Rectal smooth muscle tissue (tissue), 1 donor: ENCODE data around the gene FAM200C.
"Not testable (repeated sequence)": the region's sequence is repeated elsewhere in the genome, so short reads cannot be mapped to it uniquely, and the experiment has no call there.

Experiments
- H3K27ac ChIP-seq: one replicate; pipeline ENCODE4 v1.7.0; 2013; ENCODE audit warnings: low read depth, low read length, inconsistent platforms
- H3K27me3 ChIP-seq: one replicate; pipeline ENCODE4 v1.7.0; 2013; ENCODE audit warnings: low read length; ENCODE audit not compliant: control insufficient read depth, insufficient read depth
- H3K36me3 ChIP-seq: one replicate; pipeline ENCODE4 v1.7.0; 2013; ENCODE audit warnings: low read length; ENCODE audit not compliant: control insufficient read depth, insufficient read depth
- H3K4me1 ChIP-seq: one replicate; pipeline ENCODE4 v1.7.0; 2013; ENCODE audit warnings: low read length; ENCODE audit not compliant: control insufficient read depth, insufficient read depth
- H3K4me3 ChIP-seq: one replicate; pipeline ENCODE4 v1.7.0; 2013; ENCODE audit warnings: low read length
- H3K9ac ChIP-seq: one replicate; pipeline ENCODE4 v1.7.0; 2013; ENCODE audit warnings: low read length

The FAM200C gene

GRCh38 chr5:160399402-160400353 is at the start of gene FAM200C:
Gene FAM200C, minus strand, starts transcription at chr5:160400054. Its CDS starts 4,564 bp downstream, at chr5:160395490.
- Histone ChIP-seq H3K27ac (peak within 1 kb of the TSS; percentile 94), H3K9ac (peak within 1 kb of the TSS; percentile 92), H3K27me3 (no peaks in the 10 kb centered on the region), H3K4me1 (no peaks in the 10 kb centered on the region), H3K36me3 (peaks cover 14% of the 10 kb centered on the region), H3K4me3 (peak within 1 kb of the TSS; percentile 88)

DNA sequence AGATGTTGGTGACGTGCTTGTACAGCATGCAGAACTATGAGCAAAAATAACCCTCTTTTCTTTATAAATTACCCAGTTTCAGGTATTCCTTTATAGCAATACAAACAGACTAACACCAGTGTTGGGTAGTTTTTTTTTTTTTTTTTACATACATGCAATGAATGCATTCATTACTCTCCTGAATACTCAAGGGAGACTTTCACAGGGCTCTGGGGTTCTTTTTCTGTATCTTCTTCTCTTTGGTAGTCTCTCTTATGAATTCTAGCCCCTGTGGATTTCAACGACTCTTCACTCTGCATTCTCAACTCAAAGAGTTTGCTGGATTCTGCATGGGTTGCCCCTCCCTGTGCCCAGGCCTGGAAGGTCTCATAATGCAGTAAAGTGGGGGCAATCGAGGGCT is 49.6 kb upstream of the FAM200C start:
- H3K4me3 ChIP-seq, result no peak overlapping the region
- H3K36me3 ChIP-seq, result no peaks in the 10 kb centered on the region
- H3K4me1 ChIP-seq, result no peaks in the 10 kb centered on the region
- no peak overlapping the region for H3K9ac ChIP-seq
- H3K27me3 ChIP-seq, result no peaks in the 10 kb centered on the region
- H3K27ac ChIP-seq, result no peak overlapping the region

DNA sequence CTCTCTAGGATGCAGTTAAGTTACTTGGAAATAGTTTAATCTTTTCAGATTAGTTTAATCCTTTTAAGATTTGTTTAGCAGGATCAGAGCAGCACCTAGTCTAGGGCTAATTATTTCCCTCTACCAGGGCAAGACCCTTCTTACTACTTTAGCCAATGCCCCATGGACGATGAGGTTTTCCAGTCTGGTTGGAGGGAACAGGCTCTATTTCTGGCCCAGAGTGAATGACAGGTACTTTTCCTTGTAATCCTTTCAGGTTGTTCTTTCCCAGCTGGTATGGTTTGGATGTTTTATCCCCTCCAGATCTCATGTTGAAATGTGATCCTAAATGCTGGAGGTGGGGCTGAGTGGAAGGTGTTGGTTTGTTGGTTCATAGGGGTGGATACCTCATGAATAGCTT is 49.0 kb upstream of the FAM200C start:
- Histone ChIP-seq H3K27ac (no peak overlapping the region), H3K4me1 (no peaks in the 10 kb centered on the region), H3K4me3 (no peak overlapping the region), H3K36me3 (no peaks in the 10 kb centered on the region), H3K27me3 (no peaks in the 10 kb centered on the region), H3K9ac (no peak overlapping the region)

DNA sequence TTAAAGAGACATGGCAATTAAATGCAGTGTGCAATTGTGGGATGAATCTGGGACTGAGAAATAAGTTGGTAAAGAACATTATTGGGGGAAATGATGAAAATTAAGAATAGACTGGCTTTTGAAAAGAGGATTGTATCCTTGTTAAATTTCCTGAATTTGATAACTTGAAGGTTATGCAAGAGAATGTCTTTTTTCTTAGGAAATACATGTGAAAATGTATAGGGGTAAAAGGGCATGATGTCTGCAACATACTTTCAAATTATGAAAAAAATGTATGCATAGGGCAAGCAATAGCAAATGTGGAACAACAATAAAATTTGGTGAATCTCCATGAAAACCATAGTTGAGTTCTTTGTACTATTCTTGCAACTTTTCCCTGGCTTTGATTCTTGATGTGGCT is 45.9 kb upstream of the FAM200C start:
- H3K27ac ChIP-seq, result no peak overlapping the region
- H3K4me3 ChIP-seq, result no peak overlapping the region
- no peaks in the 10 kb centered on the region for H3K36me3 ChIP-seq
- H3K9ac ChIP-seq, result no peak overlapping the region
- H3K27me3 ChIP-seq, result no peaks in the 10 kb centered on the region
- no peaks in the 10 kb centered on the region for H3K4me1 ChIP-seq

- H3K27ac ChIP-seq, result no peak overlapping the region
- H3K36me3 ChIP-seq, result no peaks in the 10 kb centered on the region
- H3K27me3 ChIP-seq, result no peaks in the 10 kb centered on the region
- H3K4me3 ChIP-seq, result no peak overlapping the region
- no peak overlapping the region for H3K9ac ChIP-seq
- H3K4me1 ChIP-seq, result no peaks in the 10 kb centered on the region
Measured at GRCh38 chr5:160445132-160445531, 45.3 kb upstream of the FAM200C start.

GRCh38 chr5:160444407-160444806 is 44.6 kb upstream of the FAM200C start:
- no peak overlapping the region for H3K9ac ChIP-seq
- H3K4me3 ChIP-seq, result no peak overlapping the region

DNA sequence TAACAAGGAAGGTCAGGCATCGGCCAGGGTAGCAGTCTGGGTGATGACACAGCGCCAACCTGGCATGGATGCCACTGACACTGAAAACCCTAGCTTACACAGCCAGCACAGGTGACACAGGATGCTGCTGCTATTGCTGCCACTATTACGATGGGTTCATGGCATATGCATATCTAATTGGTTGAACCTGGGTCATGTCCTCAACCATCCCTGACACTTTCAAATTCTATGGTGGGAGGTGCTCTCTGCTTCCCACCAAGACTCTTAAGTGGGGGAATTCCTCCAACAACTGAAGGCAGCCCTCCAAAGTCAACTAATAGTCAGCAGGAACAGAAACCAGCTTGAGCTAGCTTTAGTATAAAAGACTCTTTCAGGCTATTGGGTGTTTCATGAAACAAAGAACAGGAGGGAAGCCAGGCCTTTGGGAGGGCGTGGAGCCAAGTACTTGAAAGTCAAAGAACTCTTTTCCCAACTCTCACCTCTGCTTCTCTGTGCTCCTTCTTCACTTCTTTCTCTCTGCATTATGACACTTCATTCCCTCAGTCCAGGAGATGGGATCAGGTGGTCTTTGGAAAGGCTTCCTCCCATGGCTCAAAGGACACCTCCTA is 43.1 kb upstream of the FAM200C start:
- no peak overlapping the region for H3K9ac ChIP-seq
- no peaks in the 10 kb centered on the region for H3K27me3 ChIP-seq
- H3K4me3 ChIP-seq, result no peak overlapping the region
- H3K4me1 ChIP-seq, result no peaks in the 10 kb centered on the region
- no peaks in the 10 kb centered on the region for H3K36me3 ChIP-seq
- no peak overlapping the region for H3K27ac ChIP-seq

More at GRCh38 chr5:160444407-160444806, 44.6 kb upstream of the FAM200C start:
- Histone ChIP-seq H3K27me3 (no peaks in the 10 kb centered on the region), H3K27ac (no peak overlapping the region), H3K4me1 (no peaks in the 10 kb centered on the region), H3K36me3 (no peaks in the 10 kb centered on the region)

- H3K27me3 ChIP-seq, result no peaks in the 10 kb centered on the region
- no peak overlapping the region for H3K4me3 ChIP-seq
- H3K36me3 ChIP-seq, result no peaks in the 10 kb centered on the region
- H3K27ac ChIP-seq, result no peak overlapping the region
- no peaks in the 10 kb centered on the region for H3K4me1 ChIP-seq
- H3K9ac ChIP-seq, result no peak overlapping the region
Measured at GRCh38 chr5:160441311-160441781, 41.5 kb upstream of the FAM200C start.

- no peak overlapping the region for H3K27ac ChIP-seq
- peak overlapping the region; percentile 54 for H3K4me3 ChIP-seq
- H3K36me3 ChIP-seq, result no peaks in the 10 kb centered on the region
- H3K4me1 ChIP-seq, result no peaks in the 10 kb centered on the region
- H3K9ac ChIP-seq, result peak overlapping the region; percentile 4
- H3K27me3 ChIP-seq, result no peaks in the 10 kb centered on the region
Measured at GRCh38 chr5:160439205-160439600, 39.3 kb upstream of the FAM200C start.

DNA sequence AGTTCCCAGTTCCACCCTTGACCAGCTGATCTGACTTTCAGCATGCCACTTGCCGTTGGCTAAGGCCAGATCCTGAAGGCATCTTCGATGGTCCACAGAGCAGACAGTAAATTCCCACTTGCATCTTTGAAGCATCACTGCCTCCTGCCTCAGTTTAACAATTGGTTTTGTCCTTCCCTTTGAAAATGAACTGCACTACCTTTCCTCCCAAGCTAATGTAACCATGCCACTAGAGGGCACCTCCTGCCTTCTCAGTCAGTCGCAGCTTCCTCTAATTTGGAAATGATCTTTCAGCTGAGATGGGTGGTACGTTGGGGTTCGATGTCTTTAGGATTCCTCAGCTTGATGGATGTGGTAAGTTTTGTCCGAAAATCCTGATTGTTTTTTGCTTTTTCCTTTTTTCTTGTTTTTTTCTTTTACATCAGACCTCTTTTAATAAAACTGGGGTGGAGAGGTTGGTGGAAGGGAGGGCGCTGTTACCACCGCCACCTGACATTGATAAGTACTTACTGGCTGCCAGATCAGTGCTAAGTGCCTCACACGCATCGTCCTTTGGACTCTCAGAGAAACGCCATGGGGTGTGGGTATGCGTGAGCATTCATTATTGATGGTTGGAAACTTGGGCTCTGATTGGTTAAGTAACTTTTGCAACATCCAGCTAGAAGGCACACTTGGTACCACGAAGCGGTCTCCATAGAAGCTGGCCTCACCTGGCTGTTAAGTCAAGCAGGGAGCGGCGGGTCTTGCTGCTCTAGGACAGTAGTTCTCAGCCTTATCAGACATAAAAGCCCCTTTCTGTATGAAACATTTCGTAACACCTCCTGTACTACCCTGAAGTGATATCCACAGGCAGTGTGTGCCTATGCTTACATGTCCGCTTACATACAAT is 38.7 kb upstream of the FAM200C start:
- Histone ChIP-seq H3K27me3 (no peaks in the 10 kb centered on the region), H3K4me1 (no peaks in the 10 kb centered on the region), H3K36me3 (no peaks in the 10 kb centered on the region), H3K4me3 (peak overlapping the region; percentile 54), H3K27ac (no peak overlapping the region), H3K9ac (no peak overlapping the region)

DNA sequence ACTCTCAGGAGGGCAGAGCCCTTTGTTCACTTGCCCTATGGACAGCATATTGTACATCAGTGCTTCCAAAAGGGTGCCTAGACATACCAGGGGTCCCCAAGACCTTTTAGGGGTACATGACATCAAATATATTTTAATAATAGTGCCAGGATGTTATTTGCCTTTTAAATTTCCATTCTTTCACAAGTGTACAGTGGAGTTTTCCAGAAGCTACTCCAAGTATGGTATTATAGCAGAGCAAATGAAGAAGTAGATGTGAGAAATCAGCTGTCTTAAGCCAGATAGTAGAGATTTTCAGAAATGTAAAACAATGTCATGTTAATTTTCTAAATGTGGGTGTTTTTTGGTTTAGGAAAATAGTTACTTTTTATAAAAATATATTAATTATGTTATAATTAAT is 37.4 kb upstream of the FAM200C start:
- Histone ChIP-seq H3K4me1 (no peaks in the 10 kb centered on the region), H3K27ac (no peak overlapping the region), H3K4me3 (no peak overlapping the region), H3K36me3 (no peaks in the 10 kb centered on the region), H3K27me3 (no peaks in the 10 kb centered on the region), H3K9ac (no peak overlapping the region)

- H3K27ac ChIP-seq, H3K4me1 ChIP-seq, H3K4me3 ChIP-seq, H3K27me3 ChIP-seq, H3K9ac ChIP-seq, H3K36me3 ChIP-seq: not testable (repeated sequence)
Measured at GRCh38 chr5:160436661-160437060, 36.8 kb upstream of the FAM200C start.
